IPS DF 4.7 (cell line): ENCODE results near the gene SNX24.
"Not testable (repeated sequence)": the region's sequence is repeated elsewhere in the genome, so short reads cannot be mapped to it uniquely, and the experiment has no call there.

Experiments
- DNase-seq: peaks from one replicate; pipeline ENCODE4 v3.0.0-alpha.2; 2013; ENCODE audit warnings: low spot score; ENCODE audit errors: extremely low read depth

SNX24 gene

GRCh38 chr5:122965111-122965510 lies 119.7 kb downstream of the SNX24 start:
- DNase-seq: no peak

- no peak for DNase-seq
Observed at GRCh38 chr5:122967085-122967484, 121.7 kb downstream of the SNX24 start.

GRCh38 chr5:122967625-122968024 lies 122.2 kb downstream of the SNX24 start:
- no peak for DNase-seq

GRCh38 chr5:122968056-122968455 lies 122.6 kb downstream of the SNX24 start:
- not testable (repeated sequence) for DNase-seq

GRCh38 chr5:122971333-122971732 lies 125.9 kb downstream of the SNX24 start:
- no peak for DNase-seq

- no peak for DNase-seq
Observed at GRCh38 chr5:122972877-122973276, 127.5 kb downstream of the SNX24 start.

- not testable (repeated sequence) for DNase-seq
Observed at GRCh38 chr5:122973759-122974158, 128.3 kb downstream of the SNX24 start.

- DNase-seq: not testable (repeated sequence)
Observed at GRCh38 chr5:122974251-122974650, 128.8 kb downstream of the SNX24 start.

GRCh38 chr5:122977319-122977718 lies 131.9 kb downstream of the SNX24 start:
- no peak for DNase-seq

GRCh38 chr5:122978068-122978467 lies 132.7 kb downstream of the SNX24 start:
- no peak for DNase-seq

- no peak for DNase-seq
Observed at GRCh38 chr5:122978644-122979297, 133.4 kb downstream of the SNX24 start.

- DNase-seq: no peak
Observed at GRCh38 chr5:122981846-122982245, 136.4 kb downstream of the SNX24 start.

GRCh38 chr5:122982376-122982775 lies 137.0 kb downstream of the SNX24 start:
- DNase-seq: no peak

GRCh38 chr5:122984425-122984824 lies 139.0 kb downstream of the SNX24 start:
- no peak for DNase-seq

- no peak for DNase-seq
Observed at GRCh38 chr5:122985006-122985700, 139.7 kb downstream of the SNX24 start.

- DNase-seq: no peak
Observed at GRCh38 chr5:122985954-122986721, 140.7 kb downstream of the SNX24 start.

- DNase-seq: no peak
Observed at GRCh38 chr5:122996091-122996490, 150.7 kb downstream of the SNX24 start.

GRCh38 chr5:122997294-122997693 lies 151.9 kb downstream of the SNX24 start:
- DNase-seq: peak; percentile 14

GRCh38 chr5:122999947-123000563 lies 154.6 kb downstream of the SNX24 start:
- DNase-seq: peak; percentile 28

GRCh38 chr5:123000731-123001130 lies 155.3 kb downstream of the SNX24 start:
- DNase-seq: no peak

- DNase-seq: no peak
Observed at GRCh38 chr5:123001808-123002207, 156.4 kb downstream of the SNX24 start.

GRCh38 chr5:123007182-123007581 lies 161.8 kb downstream of the SNX24 start:
- no peak for DNase-seq
